HG03457 (cell line): ENCODE measurements around the gene RUNDC1.

ENCODE experiments used
- ATAC-seq: cut with Tn5 transposase; IDR thresholded peaks from one replicate; pipeline ENCODE4 v1.9.1; 2021; ENCODE audit warnings: moderate number of reproducible peaks; ENCODE audit not compliant: unreplicated experiment

Gene RUNDC1

DNA sequence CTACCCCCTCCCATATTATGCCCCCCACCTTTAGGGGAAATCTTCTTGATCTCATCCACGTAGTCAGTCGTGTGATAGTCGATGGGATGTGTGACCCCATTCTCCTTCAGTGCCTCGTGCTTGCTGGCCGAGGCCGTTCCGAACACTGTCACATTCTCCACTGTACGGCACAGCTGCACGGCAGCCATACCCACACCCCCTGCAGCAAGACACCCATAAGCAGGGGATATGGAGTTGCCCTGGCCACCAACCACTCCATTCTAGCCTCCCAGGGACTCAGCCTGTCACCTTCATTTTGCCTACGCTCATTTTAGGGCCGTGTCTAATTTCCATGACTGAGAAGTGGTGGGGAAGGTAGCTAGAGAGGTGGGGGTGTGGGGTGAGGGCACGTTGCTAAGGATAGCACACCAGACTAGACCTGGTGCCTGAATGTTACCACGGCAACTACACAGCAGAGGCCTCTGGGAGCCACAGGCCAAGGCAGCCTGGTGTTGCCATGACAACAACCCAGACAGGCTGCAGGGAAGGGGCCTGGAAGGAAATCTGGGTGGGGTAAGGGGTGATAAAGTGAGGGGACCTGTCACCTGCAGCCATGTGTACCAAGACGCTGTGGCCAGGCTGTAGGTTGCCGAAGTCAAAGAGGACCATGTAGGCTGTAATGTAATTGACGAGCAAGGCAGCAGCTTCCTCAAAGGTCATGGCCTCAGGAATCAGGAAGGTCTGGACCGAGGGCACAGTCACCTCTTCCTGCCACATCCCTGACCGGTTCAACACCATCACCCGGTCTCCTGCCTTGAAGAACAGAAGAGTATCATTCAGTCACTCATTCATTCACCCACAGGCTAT lies 37.9 kb downstream of the RUNDC1 start:
- ATAC-seq: no peak

DNA sequence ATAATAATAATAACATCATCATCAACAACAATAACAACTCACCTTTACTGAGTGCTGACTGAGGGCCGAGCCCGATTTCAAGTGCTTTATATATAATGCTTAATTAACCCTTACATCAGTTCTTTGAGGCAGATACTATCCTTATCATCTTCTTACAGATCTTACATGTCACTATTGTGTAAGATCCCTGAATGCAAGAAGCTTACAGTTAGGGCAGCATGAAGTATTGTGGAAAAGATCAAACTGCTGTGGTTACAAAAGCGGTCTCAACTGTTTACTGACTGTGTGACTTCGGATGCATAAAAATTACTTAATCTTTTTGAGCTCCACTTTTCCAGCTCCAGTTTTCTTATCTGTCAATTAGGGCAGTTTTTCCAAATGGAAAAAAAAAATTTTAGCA lies 38.6 kb downstream of the RUNDC1 start:
- no peak for ATAC-seq

DNA sequence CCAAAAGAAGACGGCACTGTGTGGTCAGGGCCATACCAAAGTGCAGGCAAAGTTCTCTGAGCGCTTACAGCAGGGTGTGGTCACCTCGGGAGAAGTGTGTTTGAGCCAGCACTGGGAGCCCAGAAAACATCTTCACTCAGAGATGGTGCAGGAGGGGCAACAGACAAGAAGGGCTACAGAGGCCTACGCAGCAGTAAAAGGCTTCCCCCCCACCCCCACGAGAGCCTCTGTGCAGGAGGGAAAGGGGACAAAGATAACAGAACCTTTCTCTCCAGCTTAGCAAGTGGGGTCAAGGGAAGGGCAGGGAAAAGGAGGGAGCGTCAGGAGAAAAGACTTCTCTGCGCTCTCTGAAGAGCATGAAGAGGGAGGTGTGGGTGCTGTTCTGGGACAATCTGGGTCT lies 39.1 kb downstream of the RUNDC1 start:
- ATAC-seq: no peak

DNA sequence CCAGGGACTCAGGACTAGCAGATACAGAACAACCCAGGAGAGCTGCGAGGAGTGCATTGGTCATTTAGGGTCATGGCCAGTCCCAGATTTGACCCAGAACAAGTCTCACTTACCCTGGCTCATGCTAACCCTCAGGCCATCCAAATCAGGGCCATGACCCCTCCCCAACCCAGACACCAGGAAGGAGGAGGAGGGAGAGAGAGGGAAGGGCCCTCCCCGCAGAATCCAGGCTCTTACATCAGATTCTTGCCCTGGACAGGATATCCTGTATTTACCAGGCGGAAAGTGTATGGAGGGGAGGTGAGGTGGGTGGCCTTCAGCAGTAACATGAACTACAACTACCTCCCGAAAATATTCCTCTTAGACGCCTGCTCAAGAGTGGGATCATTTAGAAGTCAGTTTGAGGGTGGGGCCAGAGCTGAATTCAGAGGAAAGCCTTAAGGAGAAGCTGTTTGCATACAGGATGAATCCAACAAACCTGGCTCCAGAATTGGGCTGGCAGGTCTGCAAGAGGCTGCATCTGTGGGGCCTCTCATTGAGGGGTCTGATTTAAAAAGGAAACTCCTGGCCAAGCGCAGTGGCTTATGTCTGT lies 39.8 kb downstream of the RUNDC1 start:
- ATAC-seq: no peak

DNA sequence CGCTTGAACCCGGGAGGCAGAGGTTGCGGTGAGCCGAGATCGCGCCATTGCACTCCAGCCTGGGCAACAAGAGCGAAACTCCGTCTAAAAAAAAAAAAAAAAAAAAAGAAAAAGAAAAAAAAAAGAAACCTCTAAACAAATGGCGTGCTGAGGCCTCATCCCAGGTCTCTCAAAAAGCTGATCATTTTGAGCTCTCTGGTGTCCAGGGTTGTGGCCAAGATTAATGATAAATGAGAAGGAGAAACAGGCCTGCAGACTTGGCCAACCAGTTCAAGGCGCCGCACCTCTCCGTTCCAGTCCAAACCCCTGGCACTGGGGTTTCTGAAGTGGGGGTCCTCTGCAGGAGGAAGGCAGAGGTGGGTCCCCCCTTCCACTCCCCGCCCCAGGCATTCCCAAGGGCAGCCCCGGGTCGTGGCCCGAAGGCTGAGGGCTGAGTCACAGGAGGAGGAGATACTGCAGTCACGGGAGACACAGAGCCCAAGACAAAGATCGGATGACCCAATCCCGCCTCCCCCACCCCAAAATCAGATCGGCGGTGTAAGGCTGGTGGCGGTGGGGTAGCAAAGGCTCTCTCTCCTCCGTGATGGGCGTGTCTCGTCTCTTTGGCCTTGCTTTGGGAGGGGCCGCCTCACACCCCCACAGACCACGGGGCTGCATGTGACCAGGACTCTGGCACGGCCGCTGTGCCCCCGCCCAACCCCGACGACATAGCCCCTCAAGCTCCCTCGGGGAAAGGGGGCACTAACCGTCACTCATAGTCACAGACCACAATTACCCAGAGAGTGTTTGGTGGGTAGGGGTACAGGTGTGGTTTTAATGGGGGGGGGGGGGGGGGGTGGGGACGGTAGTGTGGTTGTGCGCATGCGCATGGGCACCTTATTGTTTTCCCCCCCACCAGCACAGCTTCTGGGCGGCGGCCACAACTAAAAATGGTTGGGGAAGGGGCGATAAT lies 40.7 kb downstream of the RUNDC1 start:
- ATAC-seq: no peak

DNA sequence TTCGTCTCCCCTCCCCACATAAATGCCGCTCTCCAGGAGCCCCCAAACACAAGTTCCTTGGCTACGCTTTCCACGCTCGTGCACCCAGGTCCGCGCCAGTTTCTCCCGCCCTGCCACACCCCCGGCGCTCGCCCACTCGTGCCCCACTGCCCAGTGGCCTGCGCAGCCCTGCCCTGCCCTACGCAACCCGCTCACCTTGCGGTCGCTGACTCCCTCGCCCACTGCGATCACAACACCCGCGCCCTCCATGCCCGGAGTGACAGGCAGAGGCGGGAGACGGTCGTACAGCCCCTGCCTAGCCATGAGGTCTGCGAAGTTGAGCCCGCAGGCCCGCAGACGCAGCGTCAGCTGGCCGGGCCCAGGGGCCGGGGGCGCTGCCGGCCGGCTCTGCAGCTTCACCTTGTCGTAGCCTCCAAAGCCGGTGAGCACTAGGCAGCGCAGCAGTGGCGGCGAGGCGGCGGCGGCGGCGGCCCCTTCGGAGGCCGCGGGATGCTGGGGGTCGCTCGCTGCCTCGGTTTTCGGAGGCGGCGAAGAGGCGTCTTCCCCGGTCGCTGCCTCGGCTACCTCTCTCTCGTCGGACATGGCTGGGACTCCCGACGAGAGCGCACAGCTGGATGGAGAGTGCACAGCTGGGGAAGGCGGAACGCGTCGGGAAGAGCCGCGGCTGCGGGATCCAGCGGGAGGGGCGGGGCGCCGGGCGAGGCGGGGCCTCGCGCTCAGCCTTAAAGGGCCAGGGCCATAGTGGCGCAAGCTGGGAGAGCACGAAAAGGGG lies 41.6 kb downstream of the RUNDC1 start, which contains the start of gene VAT1:
Gene VAT1 (minus strand): TSS at position 645 of the 772 bp plus-strand sequence. CDS start 63 bp downstream, at position 582.
- no peak for ATAC-seq

DNA sequence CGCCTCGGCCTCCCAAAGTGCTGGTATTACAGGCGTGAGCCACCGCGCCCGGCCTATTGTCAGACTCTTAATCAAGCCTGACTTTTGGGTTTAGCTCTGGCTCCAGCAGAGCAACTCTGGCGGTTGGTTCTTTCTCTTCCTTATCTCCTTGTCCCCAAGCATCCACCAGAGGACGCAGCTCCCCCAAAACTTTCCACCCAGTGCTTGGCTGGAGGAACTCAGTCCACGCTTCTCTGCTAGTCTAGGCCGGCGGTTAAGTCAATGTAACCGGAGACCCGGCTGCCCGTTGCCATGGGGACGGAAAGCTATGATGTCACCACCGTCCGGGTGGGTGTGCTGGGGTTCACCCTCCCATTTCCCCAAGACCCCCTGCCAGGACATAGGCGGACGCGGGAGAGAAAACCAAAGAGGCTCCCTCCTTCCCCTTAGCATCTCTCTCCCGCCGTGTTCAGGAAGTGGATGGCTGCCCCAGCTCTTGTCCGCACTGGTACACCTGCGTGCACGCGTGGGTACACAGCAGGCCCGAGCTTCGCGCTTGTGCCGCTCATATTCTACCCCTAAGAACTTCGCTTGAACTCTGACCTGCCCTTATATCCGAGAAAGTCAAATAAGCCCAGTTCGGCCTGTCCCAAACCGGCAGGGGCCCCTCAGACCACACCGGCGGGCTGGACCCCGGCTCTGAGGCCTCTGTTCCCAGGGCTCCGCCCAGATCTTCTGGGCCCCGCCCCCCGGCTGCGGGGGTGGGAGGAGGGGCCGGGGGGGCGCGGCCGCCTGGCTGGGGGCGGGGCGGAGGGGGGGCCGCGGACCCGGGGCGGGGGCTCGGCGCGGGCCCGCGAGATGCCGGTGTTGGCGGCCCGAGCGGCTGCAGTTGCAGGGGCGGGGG lies 44.3 kb downstream of the RUNDC1 start, which contains the start of gene RND2:
Gene RND2 (plus strand): TSS at position 825 of the 883 bp plus-strand sequence. CDS start 117 bp downstream, outside the sequence.
- no peak for ATAC-seq

DNA sequence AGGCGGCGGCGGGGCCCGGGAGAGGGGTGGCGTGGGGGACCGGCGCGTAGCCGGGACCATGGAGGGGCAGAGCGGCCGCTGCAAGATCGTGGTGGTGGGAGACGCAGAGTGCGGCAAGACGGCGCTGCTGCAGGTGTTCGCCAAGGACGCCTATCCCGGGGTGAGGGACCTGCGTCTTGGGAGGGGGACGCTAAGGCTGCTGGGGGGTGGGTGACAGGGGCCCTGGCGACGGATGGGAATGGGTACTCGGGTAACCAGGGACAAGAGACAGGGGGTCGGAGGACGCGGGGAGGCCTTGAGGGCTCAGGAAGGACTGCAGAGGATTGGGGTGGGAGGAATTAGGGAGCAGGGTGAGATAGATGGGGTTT lies 44.9 kb downstream of the RUNDC1 start:
- ATAC-seq: no peak

DNA sequence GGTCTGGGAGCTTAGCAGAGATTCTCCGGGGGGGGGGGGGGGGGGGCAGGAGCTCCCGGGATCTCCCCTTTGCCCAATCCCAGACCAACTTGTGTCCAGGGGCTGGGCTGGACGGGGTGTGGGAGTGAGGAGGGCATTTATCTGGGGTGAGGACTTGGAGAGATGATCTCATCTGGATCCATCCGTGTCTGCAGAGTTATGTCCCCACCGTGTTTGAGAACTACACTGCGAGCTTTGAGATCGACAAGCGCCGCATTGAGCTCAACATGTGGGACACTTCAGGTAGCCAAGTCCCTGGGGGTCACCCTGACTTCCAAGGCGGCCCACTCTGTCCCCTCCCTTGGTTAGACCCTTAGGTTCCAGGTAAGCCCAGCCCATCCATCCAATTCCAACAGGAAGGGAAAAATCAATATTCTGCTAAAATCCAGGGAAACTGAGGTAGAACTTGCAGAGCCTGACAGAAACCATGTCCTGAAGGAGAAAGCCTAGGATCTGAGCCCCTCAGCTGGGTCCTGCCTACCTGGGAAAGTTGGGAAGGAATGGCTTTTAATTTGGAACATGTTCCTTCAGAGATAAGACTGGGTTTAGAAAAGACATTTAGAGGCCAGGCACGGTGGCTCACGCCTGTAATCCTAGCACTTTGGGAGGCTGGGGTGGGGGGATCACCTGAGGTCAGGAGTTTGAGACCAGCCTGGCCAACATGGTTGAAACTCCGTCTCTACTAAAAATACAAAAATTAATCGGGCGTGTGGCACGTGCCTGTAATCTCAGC lies 45.6 kb downstream of the RUNDC1 start:
- no peak for ATAC-seq

DNA sequence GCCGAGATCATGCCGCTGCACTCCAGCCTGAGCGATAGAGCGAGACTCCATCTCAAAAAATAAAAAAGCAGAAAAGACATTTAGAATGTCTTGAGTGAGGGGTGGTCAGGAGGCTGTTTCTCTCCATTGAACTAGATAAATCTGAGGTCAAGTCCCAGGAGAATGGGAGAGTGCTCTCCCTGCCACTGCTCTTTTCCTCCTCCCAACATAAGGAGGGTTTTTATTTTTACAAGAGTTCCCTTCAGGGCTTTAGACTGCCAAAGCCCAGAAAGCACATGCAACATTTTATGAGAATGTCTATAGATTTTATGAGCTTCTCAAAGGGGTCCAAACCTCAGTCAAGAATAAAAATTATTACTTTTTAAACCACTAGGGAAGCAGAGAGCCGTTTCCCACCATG lies 46.2 kb downstream of the RUNDC1 start:
- ATAC-seq: no peak

DNA sequence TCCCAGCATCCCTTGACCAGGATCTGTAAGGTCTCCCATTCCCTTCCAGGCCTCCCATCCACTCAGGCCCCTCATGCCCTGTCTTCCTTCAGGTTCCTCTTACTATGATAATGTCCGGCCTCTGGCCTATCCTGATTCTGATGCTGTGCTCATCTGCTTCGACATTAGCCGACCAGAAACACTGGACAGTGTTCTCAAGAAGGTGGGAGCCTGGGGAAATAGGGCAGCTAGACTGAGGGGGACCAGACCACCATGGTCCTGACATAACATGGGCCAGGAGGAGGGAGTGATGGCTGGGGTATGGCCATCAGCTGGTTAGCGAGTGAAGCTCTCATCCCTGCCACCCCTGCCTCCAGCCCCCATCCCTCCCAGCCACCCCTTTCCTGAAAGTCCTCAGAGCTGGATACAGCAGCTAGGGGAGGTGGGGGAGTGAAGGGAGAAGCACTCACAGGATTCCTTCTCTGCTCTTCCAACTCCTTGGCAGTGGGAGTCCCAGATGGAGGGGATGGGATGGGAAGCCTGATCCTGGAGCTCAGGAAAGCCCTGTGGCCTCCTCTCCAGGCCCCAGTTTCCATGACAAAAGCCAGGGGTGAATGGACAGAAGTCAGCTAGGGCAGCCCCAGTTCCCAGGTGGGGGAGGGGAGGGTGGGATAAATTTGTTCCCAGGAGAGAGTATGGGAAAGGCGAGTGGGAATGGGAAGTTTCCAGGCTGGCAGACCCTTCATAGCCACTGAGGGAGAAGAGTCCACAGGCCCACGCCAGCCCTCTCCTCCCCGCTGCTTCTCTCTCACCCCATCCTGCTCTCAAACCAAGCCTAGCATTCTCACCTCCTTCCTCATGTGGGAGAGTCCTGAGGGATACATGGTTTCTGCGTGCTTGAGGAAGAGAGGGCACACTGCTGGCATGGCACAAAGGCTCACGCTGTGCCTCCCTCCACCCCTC lies 47.0 kb downstream of the RUNDC1 start:
- ATAC-seq: no peak

DNA sequence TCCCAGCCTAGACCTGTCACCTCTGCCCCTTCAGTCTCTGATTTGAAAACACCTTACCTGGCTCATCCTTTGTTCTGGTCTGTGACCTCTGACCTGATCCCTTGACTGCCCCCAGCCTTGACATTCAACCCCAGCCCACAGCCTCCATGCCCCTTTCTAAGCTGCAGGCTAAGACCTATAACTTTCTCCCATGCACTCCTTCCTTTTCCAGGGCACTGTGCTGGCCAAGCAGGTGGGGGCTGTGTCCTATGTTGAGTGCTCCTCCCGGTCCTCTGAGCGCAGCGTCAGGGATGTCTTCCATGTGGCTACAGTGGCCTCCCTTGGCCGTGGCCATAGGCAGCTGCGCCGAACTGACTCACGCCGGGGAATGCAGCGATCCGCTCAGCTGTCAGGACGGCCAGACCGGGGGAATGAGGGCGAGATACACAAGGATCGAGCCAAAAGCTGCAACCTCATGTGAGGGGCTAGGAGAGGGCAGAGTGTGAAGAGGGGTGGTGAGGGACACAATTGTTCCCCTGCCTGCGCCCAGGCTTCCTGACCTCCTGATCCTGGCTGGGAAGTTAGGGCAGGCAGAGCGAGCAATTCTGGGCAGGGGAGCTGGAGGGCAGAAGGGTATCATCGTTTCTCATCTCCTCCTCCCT lies 48.0 kb downstream of the RUNDC1 start:
- no peak for ATAC-seq

DNA sequence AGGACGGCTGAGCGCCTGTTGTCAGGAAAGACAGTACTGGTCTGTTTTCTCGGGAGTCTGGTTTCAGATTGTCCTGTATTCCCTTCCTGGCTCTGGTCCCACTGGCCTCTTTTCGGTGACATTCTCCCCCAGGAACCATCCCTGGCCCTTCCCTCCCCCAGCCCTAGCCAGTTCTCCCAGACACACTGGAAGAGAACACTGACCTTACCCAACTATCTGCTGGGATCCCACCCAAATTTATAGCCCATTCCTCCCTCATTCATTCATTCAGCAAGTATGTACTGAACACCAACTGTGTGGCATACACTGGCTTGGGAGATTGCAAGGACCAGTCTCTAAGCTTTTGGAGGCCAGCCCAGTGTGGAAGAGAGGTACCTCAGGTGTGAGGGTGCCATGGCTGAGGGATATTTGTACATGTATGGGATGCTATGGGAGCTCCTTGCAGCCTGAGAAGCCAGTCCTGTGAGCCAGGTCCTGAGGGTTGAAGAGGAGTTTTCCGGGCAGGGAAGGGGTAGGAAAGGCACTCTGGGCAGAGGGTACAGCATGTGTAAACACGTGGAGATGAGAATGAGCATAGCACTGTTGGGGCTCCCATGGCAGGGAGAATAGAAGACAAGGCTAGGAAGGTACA lies 49.9 kb downstream of the RUNDC1 start:
- no peak for ATAC-seq

DNA sequence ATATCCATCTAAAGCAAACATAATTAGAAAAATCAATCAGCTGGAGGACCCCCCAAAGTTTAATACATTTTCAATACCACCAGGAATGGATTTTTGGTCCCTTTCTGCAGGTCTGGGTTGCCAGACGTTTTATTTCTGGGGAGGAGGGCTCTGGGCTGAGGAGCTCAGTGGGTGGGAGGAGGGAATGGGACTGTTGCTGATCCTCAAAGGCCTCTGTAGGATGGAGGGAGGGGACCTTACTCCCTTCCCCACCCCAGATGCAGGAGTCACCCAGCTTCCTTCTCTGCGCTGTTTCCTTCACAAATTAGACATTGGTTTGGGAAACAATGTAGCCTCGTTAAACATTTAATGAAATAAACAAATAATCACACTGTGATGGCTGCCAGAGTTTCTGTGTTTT lies 51.3 kb downstream of the RUNDC1 start:
- no peak for ATAC-seq

DNA sequence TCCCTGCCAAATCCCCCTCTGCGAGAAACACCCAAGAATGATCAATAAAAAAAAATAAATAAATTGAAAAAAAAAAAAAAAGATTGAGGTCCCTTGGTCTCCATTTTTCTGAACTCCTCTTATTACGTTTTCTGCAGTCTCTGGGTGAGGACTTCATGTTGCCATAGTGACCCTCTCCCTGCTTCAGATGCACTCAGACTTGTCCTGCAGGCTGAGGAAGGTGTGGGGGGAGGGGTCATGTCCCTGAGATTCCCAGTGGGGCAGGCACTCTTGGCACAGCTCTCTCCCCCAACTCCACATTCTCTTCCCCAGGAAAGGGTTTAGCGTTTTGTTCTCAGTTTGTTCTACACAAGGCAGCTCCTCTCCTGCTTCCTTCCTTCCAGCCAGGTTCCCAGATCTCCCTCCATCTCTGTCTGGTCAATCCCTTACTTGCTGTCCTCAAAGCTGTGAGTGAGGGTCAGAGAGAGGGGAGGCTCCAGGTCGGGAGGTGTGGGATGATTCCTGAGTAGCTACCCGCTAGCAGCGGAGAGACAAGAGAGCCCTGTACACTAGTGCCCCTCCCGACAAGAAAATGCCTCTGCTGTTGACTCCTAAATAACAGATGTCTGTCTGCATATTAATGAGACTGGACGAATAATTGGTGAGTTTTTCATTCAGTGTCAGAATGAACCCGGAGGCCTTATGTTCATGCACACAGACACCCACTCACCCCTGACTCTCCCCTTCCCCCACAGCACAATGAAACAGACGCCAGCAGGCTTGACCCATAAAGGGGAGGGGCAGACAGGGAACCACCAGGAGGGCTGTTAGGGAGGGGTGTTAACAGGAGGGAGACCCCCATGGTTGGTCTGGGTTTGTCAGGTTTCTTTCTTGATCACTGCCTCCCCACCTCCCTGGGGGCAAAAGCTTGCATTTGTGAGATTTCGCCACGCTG lies 53.9 kb downstream of the RUNDC1 start:
- ATAC-seq: no peak

DNA sequence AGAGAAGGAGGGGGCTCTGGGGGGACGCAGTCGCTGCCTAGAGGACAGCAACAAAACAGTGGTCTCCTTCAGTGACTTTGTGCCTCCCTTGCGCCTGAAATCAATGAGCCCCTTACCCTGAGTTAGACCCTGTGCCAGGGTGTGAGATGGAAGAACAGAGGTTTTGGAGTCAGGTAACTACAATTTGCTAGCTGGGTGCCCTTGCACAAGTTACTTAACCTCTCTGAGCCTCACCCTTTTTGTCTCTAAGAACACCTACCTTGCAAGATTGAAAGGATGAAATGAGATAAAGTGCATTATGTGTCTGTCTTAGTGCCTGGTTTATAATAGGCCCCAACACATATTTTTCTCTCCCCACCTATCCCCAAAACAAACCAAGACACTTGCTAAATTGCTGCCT lies 54.5 kb downstream of the RUNDC1 start:
- no peak for ATAC-seq
